ENCODE results near the gene TTLL11.

The TTLL11 gene

GRCh38 chr9:121929893-121930875 is 162.9 kb downstream of the TTLL11 start:
- Histone ChIP-seq H3K36me3 (ENCODE audit: control insufficient read depth, low read length) (no peaks in the 10 kb centered on the region), H3K9me3 (ENCODE audit: control insufficient read depth, insufficient read depth, low read length) (no peaks in the 10 kb centered on the region), H3K79me2 (ENCODE audit: control insufficient read depth, low read length) (no peaks in the 10 kb centered on the region), H3K4me3 (ENCODE audit: low read length) (no peak overlapping the region), H3K27ac (ENCODE audit: low read depth, low read length) (no peak overlapping the region), H3K4me2 (ENCODE audit: low read length) (no peak overlapping the region), H4K20me1 (ENCODE audit: control insufficient read depth, insufficient read depth, low read depth, low read length) (no peaks in the 10 kb centered on the region), H3F3A (ENCODE audit: control insufficient read depth, insufficient read depth) (no peaks in the 10 kb centered on the region), H3K9me2 (replicated peaks; ENCODE audit: control insufficient read depth, low read length) (no peaks in the 10 kb centered on the region), H3K4me1 (ENCODE audit: control insufficient read depth, low read length) (peaks cover 9% of the 10 kb centered on the region), H3K27me3 (ENCODE audit: control insufficient read depth, low read length) (no peaks in the 10 kb centered on the region)
- peak; percentile 20 for TF ChIP-seq CTCF (IDR thresholded peaks at IDR 0.05; ENCODE audit: low read depth, low read length, poor library complexity, severe bottlenecking)
- no peak for TF ChIP-seq EZH2phosphoT487 (IDR thresholded peaks at IDR 0.05; ENCODE audit: borderline replicate concordance, low read length)

GRCh38 chr9:121927636-121928035 is 165.5 kb downstream of the TTLL11 start:
- TF ChIP-seq CTCF (IDR thresholded peaks at IDR 0.05; ENCODE audit: low read depth, low read length, poor library complexity, severe bottlenecking) (no peak), EZH2phosphoT487 (IDR thresholded peaks at IDR 0.05; ENCODE audit: borderline replicate concordance, low read length) (no peak)
- no peak overlapping the region for H3K27ac ChIP-seq (ENCODE audit: low read depth, low read length)
- H3K9me3 ChIP-seq (ENCODE audit: control insufficient read depth, insufficient read depth, low read length) = no peaks in the 10 kb centered on the region

GRCh38 chr9:121927081-121927480 is 166.0 kb downstream of the TTLL11 start:
- peaks cover 21% of the 10 kb centered on the region for H3K4me1 ChIP-seq (ENCODE audit: control insufficient read depth, low read length)
- H3K27ac ChIP-seq (ENCODE audit: low read depth, low read length) = no peak overlapping the region
- TF ChIP-seq EZH2phosphoT487 (IDR thresholded peaks at IDR 0.05; ENCODE audit: borderline replicate concordance, low read length) = no peak
- no peak for TF ChIP-seq CTCF (IDR thresholded peaks at IDR 0.05; ENCODE audit: low read depth, low read length, poor library complexity, severe bottlenecking)
- no peak overlapping the region for H3K4me3 ChIP-seq (ENCODE audit: low read length)
- H3K9me3 ChIP-seq (ENCODE audit: control insufficient read depth, insufficient read depth, low read length) = no peaks in the 10 kb centered on the region
- H3K79me2 ChIP-seq (ENCODE audit: control insufficient read depth, low read length) = no peaks in the 10 kb centered on the region
- no peaks in the 10 kb centered on the region for H3K27me3 ChIP-seq (ENCODE audit: control insufficient read depth, low read length)
- no peaks in the 10 kb centered on the region for H3K9me2 ChIP-seq (replicated peaks; ENCODE audit: control insufficient read depth, low read length)
- no peaks in the 10 kb centered on the region for H3F3A ChIP-seq (ENCODE audit: control insufficient read depth, insufficient read depth)
- no peak overlapping the region for H3K4me2 ChIP-seq (ENCODE audit: low read length)
- H3K36me3 ChIP-seq (ENCODE audit: control insufficient read depth, low read length) = no peaks in the 10 kb centered on the region
- no peaks in the 10 kb centered on the region for H4K20me1 ChIP-seq (ENCODE audit: control insufficient read depth, insufficient read depth, low read depth, low read length)

More at GRCh38 chr9:121927636-121928035, 165.5 kb downstream of the TTLL11 start:
- H3K4me3 ChIP-seq (ENCODE audit: low read length) = no peak overlapping the region
- H3K9me2 ChIP-seq (replicated peaks; ENCODE audit: control insufficient read depth, low read length) = no peaks in the 10 kb centered on the region
- no peaks in the 10 kb centered on the region for H4K20me1 ChIP-seq (ENCODE audit: control insufficient read depth, insufficient read depth, low read depth, low read length)
- no peak overlapping the region for H3K4me2 ChIP-seq (ENCODE audit: low read length)
- no peaks in the 10 kb centered on the region for H3K36me3 ChIP-seq (ENCODE audit: control insufficient read depth, low read length)
- H3K27me3 ChIP-seq (ENCODE audit: control insufficient read depth, low read length) = no peaks in the 10 kb centered on the region
- H3K4me1 ChIP-seq (ENCODE audit: control insufficient read depth, low read length) = peaks cover 21% of the 10 kb centered on the region
- H3K79me2 ChIP-seq (ENCODE audit: control insufficient read depth, low read length) = no peaks in the 10 kb centered on the region
- H3F3A ChIP-seq (ENCODE audit: control insufficient read depth, insufficient read depth) = no peaks in the 10 kb centered on the region

Data from DOHH2 (cell line).